Neural cell (in vitro differentiated cells): ENCODE data around the gene SIRT3.
"Not testable (repeated sequence)": the region's sequence is repeated elsewhere in the genome, so short reads cannot be mapped to it uniquely, and the experiment has no call there.

Experiments
- CTCF ChIP-seq: fragments of 450-650 bp; IDR thresholded peaks from 2 replicates; pipeline ENCODE4 v1.5.1; 2014; ENCODE audit warnings: antibody characterized with exemption, mild to moderate bottlenecking, moderate library complexity; ENCODE audit not compliant: poor library complexity, severe bottlenecking
- RAD21 ChIP-seq: fragments of 450-650 bp; conservative IDR thresholded peaks from 2 replicates; pipeline ENCODE4 v1.6.1; 2014; ENCODE audit warnings: antibody characterized with exemption, mild to moderate bottlenecking, moderate library complexity
- SMC3 ChIP-seq: fragments of 450-650 bp; conservative IDR thresholded peaks from 2 replicates; pipeline ENCODE4 v1.6.1; 2014; ENCODE audit warnings: antibody characterized with exemption, mild to moderate bottlenecking, moderate library complexity; ENCODE audit not compliant: poor library complexity
- TAF1 ChIP-seq: IDR thresholded peaks from 2 replicates; pipeline ENCODE4 v1.6.1; 2012; ENCODE audit warnings: low read depth

- not testable (repeated sequence) for TF ChIP-seq CTCF, TAF1, SMC3, RAD21
Observed at GRCh38 chr11:190546-190945, 45.6 kb downstream of the SIRT3 start.
